Liver (tissue), 3 donors: ENCODE results near the gene TMEM51.

Experiments
- ATF3 ChIP-seq: IDR thresholded peaks from 2 replicates; pipeline ENCODE4 v1.6.1; 2016; ENCODE audit warnings: antibody characterized with exemption
- EGR1 ChIP-seq, 2 donors: IDR thresholded peaks; 2 replicates each; pipeline ENCODE4 v1.6.1; 2016 to 2018; ENCODE audit warnings: antibody characterized with exemption in 2 of 2, low read depth in 2 of 2
- FOXA2 ChIP-seq: IDR thresholded peaks from 2 replicates; pipeline ENCODE4 v1.6.1; 2016; ENCODE audit warnings: antibody characterized with exemption
- HNF4A ChIP-seq, 2 donors: conservative IDR thresholded peaks; 2 replicates each; pipeline ENCODE4 v1.6.1; 2016; ENCODE audit warnings: antibody characterized with exemption in 2 of 2, mild to moderate bottlenecking in 2 of 2
- JUND ChIP-seq, 2 donors: IDR thresholded peaks; 2 replicates each; pipeline ENCODE4 v1.6.1; 2016; ENCODE audit warnings: antibody characterized with exemption in 2 of 2
- MAX ChIP-seq: IDR thresholded peaks from 2 replicates; pipeline ENCODE4 v1.6.1; 2016; ENCODE audit warnings: antibody characterized with exemption
- RAD21 ChIP-seq, 2 donors: IDR thresholded peaks; 2 replicates each; pipeline ENCODE4 v1.6.1; 2016; ENCODE audit warnings: antibody characterized with exemption in 2 of 2, mild to moderate bottlenecking in 2 of 2
- REST ChIP-seq: IDR thresholded peaks from 2 replicates; pipeline ENCODE4 v1.6.1; 2016; ENCODE audit warnings: antibody characterized with exemption, mild to moderate bottlenecking
- RXRA ChIP-seq, 2 donors: IDR thresholded peaks; 2 replicates each; pipeline ENCODE4 v1.6.1; 2017 to 2018; ENCODE audit warnings: antibody characterized with exemption in 2 of 2, mild to moderate bottlenecking in 1 of 2
- SP1 ChIP-seq: IDR thresholded peaks from 2 replicates; pipeline ENCODE4 v1.6.1; 2018; ENCODE audit warnings: antibody characterized with exemption, mild to moderate bottlenecking
- TAF1 ChIP-seq: conservative IDR thresholded peaks from 2 replicates; pipeline ENCODE4 v1.6.1; 2016; ENCODE audit warnings: antibody characterized with exemption, mild to moderate bottlenecking
- TF ChIP-seq, protein P1 (sequence below): fragments of 150-350 bp; IDR thresholded peaks from 2 replicates; pipeline ENCODE4 v1.5.1; 2017; ENCODE audit warnings: improper control_type of control experiment, low read depth, low read length; ENCODE audit not compliant: missing input control
- TF ChIP-seq, protein P2 (sequence below): IDR thresholded peaks from 2 replicates; pipeline ENCODE4 v1.6.1; 2016; ENCODE audit warnings: antibody characterized with exemption
- donor health status: healthy.
- donor health status: healthy.

DNA sequence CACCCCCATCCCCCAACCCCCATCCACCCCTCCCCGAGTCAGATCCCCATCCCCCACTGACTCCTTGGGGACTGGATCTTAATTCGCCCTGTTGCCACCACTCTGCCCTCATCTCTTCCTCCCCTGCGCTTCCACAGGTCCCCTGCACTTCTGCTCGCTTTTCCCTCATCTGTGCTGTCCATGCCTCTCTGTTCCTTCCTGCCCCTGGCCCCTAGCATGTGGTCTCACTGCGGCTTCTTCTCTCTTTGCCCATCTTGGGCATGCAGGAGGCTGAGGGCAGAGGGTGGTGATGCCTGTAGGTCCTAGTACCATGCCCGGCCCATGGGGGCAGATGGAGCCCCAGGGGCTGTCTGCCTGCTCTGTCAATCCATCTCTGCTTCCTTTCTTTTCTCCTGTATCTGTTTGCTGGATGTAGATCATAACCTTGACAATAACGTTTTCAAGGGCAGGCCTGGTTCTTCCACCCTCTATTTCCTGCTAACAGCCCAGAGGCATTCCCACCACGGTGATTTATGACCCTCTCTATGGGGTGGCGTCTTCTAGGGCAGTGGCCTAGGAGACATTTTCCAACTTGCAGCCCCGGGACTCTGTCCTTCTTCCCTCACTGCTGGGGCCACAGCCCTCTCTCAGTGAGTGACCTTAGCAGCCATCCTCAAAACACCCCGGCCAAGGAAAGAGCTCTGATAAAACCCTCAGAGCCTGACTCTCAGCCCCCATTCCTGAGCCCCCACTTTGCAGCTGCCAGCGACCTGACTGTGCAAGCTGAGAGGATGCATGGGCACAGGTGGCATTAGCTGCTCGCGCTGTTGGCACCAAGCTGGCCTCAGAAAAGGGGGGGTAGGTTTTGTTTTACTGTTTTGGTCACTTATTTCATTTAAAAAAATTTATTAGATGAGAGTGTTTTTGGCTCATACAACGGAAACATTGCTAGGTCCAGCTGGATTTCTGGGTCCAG is 33.9 kb downstream of the TMEM51 start:
- TF ChIP-seq, protein P1, sequence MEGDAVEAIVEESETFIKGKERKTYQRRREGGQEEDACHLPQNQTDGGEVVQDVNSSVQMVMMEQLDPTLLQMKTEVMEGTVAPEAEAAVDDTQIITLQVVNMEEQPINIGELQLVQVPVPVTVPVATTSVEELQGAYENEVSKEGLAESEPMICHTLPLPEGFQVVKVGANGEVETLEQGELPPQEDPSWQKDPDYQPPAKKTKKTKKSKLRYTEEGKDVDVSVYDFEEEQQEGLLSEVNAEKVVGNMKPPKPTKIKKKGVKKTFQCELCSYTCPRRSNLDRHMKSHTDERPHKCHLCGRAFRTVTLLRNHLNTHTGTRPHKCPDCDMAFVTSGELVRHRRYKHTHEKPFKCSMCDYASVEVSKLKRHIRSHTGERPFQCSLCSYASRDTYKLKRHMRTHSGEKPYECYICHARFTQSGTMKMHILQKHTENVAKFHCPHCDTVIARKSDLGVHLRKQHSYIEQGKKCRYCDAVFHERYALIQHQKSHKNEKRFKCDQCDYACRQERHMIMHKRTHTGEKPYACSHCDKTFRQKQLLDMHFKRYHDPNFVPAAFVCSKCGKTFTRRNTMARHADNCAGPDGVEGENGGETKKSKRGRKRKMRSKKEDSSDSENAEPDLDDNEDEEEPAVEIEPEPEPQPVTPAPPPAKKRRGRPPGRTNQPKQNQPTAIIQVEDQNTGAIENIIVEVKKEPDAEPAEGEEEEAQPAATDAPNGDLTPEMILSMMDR, result no peak
- TF ChIP-seq TAF1 (no peak), FOXA2 (no peak), ATF3 (no peak), RAD21 (IDR thresholded peaks at IDR 0.05) (no peak), EGR1 (IDR thresholded peaks at IDR 0.05; ENCODE audit: low read depth in 2 of 2) (no peak), HNF4A (conservative IDR thresholded peaks at IDR 0.05) (no peak), REST (no peak), SP1 (no peak), MAX (no peak), RXRA (IDR thresholded peaks at IDR 0.05) (peak; percentile 60 to 72), JUND (IDR thresholded peaks at IDR 0.05) (no peak)
- TF ChIP-seq, protein P2, sequence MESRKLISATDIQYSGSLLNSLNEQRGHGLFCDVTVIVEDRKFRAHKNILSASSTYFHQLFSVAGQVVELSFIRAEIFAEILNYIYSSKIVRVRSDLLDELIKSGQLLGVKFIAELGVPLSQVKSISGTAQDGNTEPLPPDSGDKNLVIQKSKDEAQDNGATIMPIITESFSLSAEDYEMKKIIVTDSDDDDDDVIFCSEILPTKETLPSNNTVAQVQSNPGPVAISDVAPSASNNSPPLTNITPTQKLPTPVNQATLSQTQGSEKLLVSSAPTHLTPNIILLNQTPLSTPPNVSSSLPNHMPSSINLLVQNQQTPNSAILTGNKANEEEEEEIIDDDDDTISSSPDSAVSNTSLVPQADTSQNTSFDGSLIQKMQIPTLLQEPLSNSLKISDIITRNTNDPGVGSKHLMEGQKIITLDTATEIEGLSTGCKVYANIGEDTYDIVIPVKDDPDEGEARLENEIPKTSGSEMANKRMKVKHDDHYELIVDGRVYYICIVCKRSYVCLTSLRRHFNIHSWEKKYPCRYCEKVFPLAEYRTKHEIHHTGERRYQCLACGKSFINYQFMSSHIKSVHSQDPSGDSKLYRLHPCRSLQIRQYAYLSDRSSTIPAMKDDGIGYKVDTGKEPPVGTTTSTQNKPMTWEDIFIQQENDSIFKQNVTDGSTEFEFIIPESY, result no peak
